WTC11 (cell line): ENCODE data around the gene ABCG1. TPM values are rescaled to one million over a fixed set of nuclear protein-coding genes. Genes with fewer than 3 reads are reported as not detected.

ENCODE experiments used
- ATAC-seq: fragments of 200-7000 bp; cut with Tn5 transposase; 2 replicates; pipeline ENCODE4 v1.10.0; 2021; ENCODE audit warnings: mild to moderate bottlenecking, moderate library complexity
- CTCF ChIA-PET: fragments of 300-600 bp; sonication (Branson Sonifier 250); formaldehyde crosslinking; loops from one replicate; lab custom pipeline; 2021; ENCODE audit warnings: antibody characterized with exemption; lab: Charles Lee
- POLR2A ChIA-PET: fragments of 350-600 bp; sonication (Branson Sonifier 250); formaldehyde crosslinking; loops from one replicate; lab custom pipeline; 2021; ENCODE audit warnings: antibody characterized with exemption; lab: Charles Lee
- DNase-seq: peaks from one replicate; pipeline ENCODE4 v3.0.0; 2021; ENCODE audit warnings: low spot score
- H3K27ac Mint-ChIP-seq: 2 replicates; pipeline ENCODE4 v1.8.0; 2021; ENCODE audit warnings: mixed read lengths
- H3K27me3 Mint-ChIP-seq: 2 replicates; pipeline ENCODE4 v1.8.0; 2021; ENCODE audit warnings: low read depth, mild to moderate bottlenecking, moderate library complexity, mixed read lengths
- H3K36me3 Mint-ChIP-seq: 2 replicates; pipeline ENCODE4 v1.8.0; 2021; ENCODE audit warnings: mixed read lengths
- H3K4me1 Mint-ChIP-seq: 2 replicates; pipeline ENCODE4 v1.8.0; 2022; ENCODE audit warnings: mixed read lengths
- H3K4me3 Mint-ChIP-seq: 2 replicates; pipeline ENCODE4 v1.8.0; 2021; ENCODE audit warnings: mild to moderate bottlenecking, moderate library complexity, mixed read lengths
- H3K9me3 Mint-ChIP-seq: 2 replicates; pipeline ENCODE4 v1.8.0; 2021; ENCODE audit warnings: mixed read lengths
- CREB1 ChIP-seq: sonication (generic); formaldehyde crosslinking; IDR thresholded peaks from 2 replicates; pipeline ENCODE4 v1.8.0; 2023; ENCODE audit warnings: mild to moderate bottlenecking, missing genetic modification reagents
- CREM ChIP-seq: sonication (generic); formaldehyde crosslinking; IDR thresholded peaks from 2 replicates; pipeline ENCODE4 v1.8.1; 2022; ENCODE audit warnings: mild to moderate bottlenecking, missing genetic modification reagents, moderate library complexity
- MYBL2 ChIP-seq: sonication (generic); formaldehyde crosslinking; IDR thresholded peaks from 2 replicates; pipeline ENCODE4 v1.8.1; 2023; ENCODE audit warnings: mild to moderate bottlenecking, moderate library complexity, missing genetic modification reagents
- PREB ChIP-seq: sonication (generic); formaldehyde crosslinking; IDR thresholded peaks from 2 replicates; pipeline ENCODE4 v1.8.1; 2022; ENCODE audit warnings: mild to moderate bottlenecking, missing genetic modification reagents, moderate library complexity, borderline replicate concordance
- SMAD3 ChIP-seq: sonication (generic); formaldehyde crosslinking; IDR thresholded peaks from 2 replicates; pipeline ENCODE4 v1.8.0; 2022; ENCODE audit warnings: missing genetic modification reagents, mild to moderate bottlenecking, borderline replicate concordance
- ZBTB43 ChIP-seq: sonication (generic); formaldehyde crosslinking; IDR thresholded peaks from 2 replicates; pipeline ENCODE4 v1.8.1; 2023; ENCODE audit warnings: mild to moderate bottlenecking, missing genetic modification reagents
- ZMAT4 ChIP-seq: fragments of 250-450 bp; sonication (Bioruptor Pico); IDR thresholded peaks from 2 replicates; pipeline ENCODE4 v1.9.0; 2021; ENCODE audit warnings: mild to moderate bottlenecking
- ZNF263 ChIP-seq: sonication (generic); formaldehyde crosslinking; IDR thresholded peaks from 2 replicates; pipeline ENCODE4 v1.8.1; 2022; ENCODE audit warnings: low read depth, mild to moderate bottlenecking, moderate library complexity, missing genetic modification reagents
- ZNF671 ChIP-seq: fragments of 250-450 bp; sonication (Bioruptor Pico); IDR thresholded peaks from 2 replicates; pipeline ENCODE4 v1.8.0; 2021; ENCODE audit warnings: mild to moderate bottlenecking
- ZSCAN18 ChIP-seq: fragments of 250-450 bp; sonication (Bioruptor Pico); IDR thresholded peaks from 2 replicates; pipeline ENCODE4 v2.1.2; 2022; ENCODE audit warnings: mild to moderate bottlenecking, moderate library complexity
- total RNA-seq: library from RNA; stranded (reverse); gene quantifications from 3 replicates; pipeline ENCODE4 v1.2.3, GENCODE V29; 2021
- TF ChIP-seq, protein P1 (sequence below): fragments of 250-450 bp; sonication (Bioruptor Pico); IDR thresholded peaks from 2 replicates; pipeline ENCODE4 v1.9.0; 2021; ENCODE audit warnings: mild to moderate bottlenecking, borderline replicate concordance
- TF ChIP-seq, protein P2 (sequence below): fragments of 200-600 bp; IDR thresholded peaks from 2 replicates; pipeline ENCODE4 v1.8.0; 2022; ENCODE audit warnings: antibody characterized with exemption
- TF ChIP-seq, protein P3 (sequence below): sonication (generic); formaldehyde crosslinking; IDR thresholded peaks from 2 replicates; pipeline ENCODE4 v1.8.1; 2023; ENCODE audit warnings: mild to moderate bottlenecking, missing genetic modification reagents, borderline replicate concordance
- TF ChIP-seq, protein P4 (sequence below): sonication (generic); formaldehyde crosslinking; IDR thresholded peaks from 2 replicates; pipeline ENCODE4 v1.8.0; 2022; ENCODE audit warnings: mild to moderate bottlenecking, missing genetic modification reagents

The ABCG1 gene
- total RNA-seq, 1 experiment from 2014 or later, result 4.0 TPM

- TF ChIP-seq ZNF671 (CRISPR knock-in tag) (no peak), PREB (no peak), ZSCAN18 (CRISPR knock-in tag) (no peak), SMAD3 (CRISPR knock-in tag) (no peak), ZNF263 (CRISPR knock-in tag) (no peak)
- TF ChIP-seq, protein P1, sequence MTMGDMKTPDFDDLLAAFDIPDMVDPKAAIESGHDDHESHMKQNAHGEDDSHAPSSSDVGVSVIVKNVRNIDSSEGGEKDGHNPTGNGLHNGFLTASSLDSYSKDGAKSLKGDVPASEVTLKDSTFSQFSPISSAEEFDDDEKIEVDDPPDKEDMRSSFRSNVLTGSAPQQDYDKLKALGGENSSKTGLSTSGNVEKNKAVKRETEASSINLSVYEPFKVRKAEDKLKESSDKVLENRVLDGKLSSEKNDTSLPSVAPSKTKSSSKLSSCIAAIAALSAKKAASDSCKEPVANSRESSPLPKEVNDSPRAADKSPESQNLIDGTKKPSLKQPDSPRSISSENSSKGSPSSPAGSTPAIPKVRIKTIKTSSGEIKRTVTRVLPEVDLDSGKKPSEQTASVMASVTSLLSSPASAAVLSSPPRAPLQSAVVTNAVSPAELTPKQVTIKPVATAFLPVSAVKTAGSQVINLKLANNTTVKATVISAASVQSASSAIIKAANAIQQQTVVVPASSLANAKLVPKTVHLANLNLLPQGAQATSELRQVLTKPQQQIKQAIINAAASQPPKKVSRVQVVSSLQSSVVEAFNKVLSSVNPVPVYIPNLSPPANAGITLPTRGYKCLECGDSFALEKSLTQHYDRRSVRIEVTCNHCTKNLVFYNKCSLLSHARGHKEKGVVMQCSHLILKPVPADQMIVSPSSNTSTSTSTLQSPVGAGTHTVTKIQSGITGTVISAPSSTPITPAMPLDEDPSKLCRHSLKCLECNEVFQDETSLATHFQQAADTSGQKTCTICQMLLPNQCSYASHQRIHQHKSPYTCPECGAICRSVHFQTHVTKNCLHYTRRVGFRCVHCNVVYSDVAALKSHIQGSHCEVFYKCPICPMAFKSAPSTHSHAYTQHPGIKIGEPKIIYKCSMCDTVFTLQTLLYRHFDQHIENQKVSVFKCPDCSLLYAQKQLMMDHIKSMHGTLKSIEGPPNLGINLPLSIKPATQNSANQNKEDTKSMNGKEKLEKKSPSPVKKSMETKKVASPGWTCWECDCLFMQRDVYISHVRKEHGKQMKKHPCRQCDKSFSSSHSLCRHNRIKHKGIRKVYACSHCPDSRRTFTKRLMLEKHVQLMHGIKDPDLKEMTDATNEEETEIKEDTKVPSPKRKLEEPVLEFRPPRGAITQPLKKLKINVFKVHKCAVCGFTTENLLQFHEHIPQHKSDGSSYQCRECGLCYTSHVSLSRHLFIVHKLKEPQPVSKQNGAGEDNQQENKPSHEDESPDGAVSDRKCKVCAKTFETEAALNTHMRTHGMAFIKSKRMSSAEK (CRISPR knock-in tag), result no peak
- TF ChIP-seq, protein P2, sequence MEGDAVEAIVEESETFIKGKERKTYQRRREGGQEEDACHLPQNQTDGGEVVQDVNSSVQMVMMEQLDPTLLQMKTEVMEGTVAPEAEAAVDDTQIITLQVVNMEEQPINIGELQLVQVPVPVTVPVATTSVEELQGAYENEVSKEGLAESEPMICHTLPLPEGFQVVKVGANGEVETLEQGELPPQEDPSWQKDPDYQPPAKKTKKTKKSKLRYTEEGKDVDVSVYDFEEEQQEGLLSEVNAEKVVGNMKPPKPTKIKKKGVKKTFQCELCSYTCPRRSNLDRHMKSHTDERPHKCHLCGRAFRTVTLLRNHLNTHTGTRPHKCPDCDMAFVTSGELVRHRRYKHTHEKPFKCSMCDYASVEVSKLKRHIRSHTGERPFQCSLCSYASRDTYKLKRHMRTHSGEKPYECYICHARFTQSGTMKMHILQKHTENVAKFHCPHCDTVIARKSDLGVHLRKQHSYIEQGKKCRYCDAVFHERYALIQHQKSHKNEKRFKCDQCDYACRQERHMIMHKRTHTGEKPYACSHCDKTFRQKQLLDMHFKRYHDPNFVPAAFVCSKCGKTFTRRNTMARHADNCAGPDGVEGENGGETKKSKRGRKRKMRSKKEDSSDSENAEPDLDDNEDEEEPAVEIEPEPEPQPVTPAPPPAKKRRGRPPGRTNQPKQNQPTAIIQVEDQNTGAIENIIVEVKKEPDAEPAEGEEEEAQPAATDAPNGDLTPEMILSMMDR, result no peak
Observed at GRCh38 chr21:42271065-42271464, 52.1 kb downstream of the ABCG1 start (continued).

- H3K9me3 Mint-ChIP-seq, result no peaks in the 10 kb centered on the region
- CTCF ChIA-PET, result interaction anchor here (6.1 kb wide), 1 partner anchor 13 kb away, joined by 49 read pairs; no protein-coding TSS in a partner anchor
- H3K27ac Mint-ChIP-seq, result no peak overlapping the region
- no peak for TF ChIP-seq MYBL2 (CRISPR knock-in tag)
- TF ChIP-seq ZBTB43 (CRISPR knock-in tag), result no peak
- no peak for TF ChIP-seq CREM (CRISPR knock-in tag)
- TF ChIP-seq, all 79 proteins: peak for 0
- Mint-ChIP-seq H3K36me3 (no peaks in the 10 kb centered on the region), H3K27me3 (no peaks in the 10 kb centered on the region), H3K4me3 (no peak overlapping the region), H3K4me1 (no peaks in the 10 kb centered on the region)
- ATAC-seq (no peak), DNase-seq (no peak)
- POLR2A ChIA-PET, result no interaction called here
Observed at GRCh38 chr21:42272109-42272962, 53.4 kb downstream of the ABCG1 start.

- Mint-ChIP-seq H3K27me3 (no peaks in the 10 kb centered on the region), H3K36me3 (no peaks in the 10 kb centered on the region), H3K4me1 (no peaks in the 10 kb centered on the region), H3K9me3 (no peaks in the 10 kb centered on the region), H3K4me3 (no peak overlapping the region), H3K27ac (no peak overlapping the region)
- ChIA-PET CTCF (interaction anchor here (6.1 kb wide), 1 partner anchor 13 kb away, joined by 49 read pairs; no protein-coding TSS in a partner anchor), POLR2A (no interaction called here)
- ATAC-seq, result no peak
- no peak for DNase-seq
- TF ChIP-seq, protein P3, sequence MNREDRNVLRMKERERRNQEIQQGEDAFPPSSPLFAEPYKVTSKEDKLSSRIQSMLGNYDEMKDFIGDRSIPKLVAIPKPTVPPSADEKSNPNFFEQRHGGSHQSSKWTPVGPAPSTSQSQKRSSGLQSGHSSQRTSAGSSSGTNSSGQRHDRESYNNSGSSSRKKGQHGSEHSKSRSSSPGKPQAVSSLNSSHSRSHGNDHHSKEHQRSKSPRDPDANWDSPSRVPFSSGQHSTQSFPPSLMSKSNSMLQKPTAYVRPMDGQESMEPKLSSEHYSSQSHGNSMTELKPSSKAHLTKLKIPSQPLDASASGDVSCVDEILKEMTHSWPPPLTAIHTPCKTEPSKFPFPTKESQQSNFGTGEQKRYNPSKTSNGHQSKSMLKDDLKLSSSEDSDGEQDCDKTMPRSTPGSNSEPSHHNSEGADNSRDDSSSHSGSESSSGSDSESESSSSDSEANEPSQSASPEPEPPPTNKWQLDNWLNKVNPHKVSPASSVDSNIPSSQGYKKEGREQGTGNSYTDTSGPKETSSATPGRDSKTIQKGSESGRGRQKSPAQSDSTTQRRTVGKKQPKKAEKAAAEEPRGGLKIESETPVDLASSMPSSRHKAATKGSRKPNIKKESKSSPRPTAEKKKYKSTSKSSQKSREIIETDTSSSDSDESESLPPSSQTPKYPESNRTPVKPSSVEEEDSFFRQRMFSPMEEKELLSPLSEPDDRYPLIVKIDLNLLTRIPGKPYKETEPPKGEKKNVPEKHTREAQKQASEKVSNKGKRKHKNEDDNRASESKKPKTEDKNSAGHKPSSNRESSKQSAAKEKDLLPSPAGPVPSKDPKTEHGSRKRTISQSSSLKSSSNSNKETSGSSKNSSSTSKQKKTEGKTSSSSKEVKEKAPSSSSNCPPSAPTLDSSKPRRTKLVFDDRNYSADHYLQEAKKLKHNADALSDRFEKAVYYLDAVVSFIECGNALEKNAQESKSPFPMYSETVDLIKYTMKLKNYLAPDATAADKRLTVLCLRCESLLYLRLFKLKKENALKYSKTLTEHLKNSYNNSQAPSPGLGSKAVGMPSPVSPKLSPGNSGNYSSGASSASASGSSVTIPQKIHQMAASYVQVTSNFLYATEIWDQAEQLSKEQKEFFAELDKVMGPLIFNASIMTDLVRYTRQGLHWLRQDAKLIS (CRISPR knock-in tag), result no peak
- TF ChIP-seq CREB1 (CRISPR knock-in tag), result no peak
- TF ChIP-seq ZMAT4 (CRISPR knock-in tag), result no peak
- TF ChIP-seq, protein P4, sequence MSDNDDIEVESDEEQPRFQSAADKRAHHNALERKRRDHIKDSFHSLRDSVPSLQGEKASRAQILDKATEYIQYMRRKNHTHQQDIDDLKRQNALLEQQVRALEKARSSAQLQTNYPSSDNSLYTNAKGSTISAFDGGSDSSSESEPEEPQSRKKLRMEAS (CRISPR knock-in tag), result no peak
Observed at GRCh38 chr21:42272984-42273600, 54.2 kb downstream of the ABCG1 start.
